H1 (cell line): ENCODE data around the gene ADORA1. TPM values are rescaled to one million over a fixed set of nuclear protein-coding genes. Genes with fewer than 3 reads are reported as not detected.
A peak's percentile ranks its signal among the peaks of the same experiment; 100 is the strongest.

Experiments
- CTCF ChIA-PET: fragments of 300-600 bp; sonication (Branson Sonifier 250); formaldehyde crosslinking; loops from one replicate; lab custom pipeline; 2021; ENCODE audit not compliant: partially characterized antibody; lab: Charles Lee
- POLR2A ChIA-PET: fragments of 300-600 bp; sonication (Branson Sonifier 250); formaldehyde crosslinking; loops from one replicate; lab custom pipeline; 2021; ENCODE audit warnings: inconsistent platforms; ENCODE audit not compliant: partially characterized antibody; lab: Charles Lee
- DNase-seq, 2 experiments: peaks; one replicate each; pipeline versions ENCODE4 v3.0.0 to v3.0.0-alpha.2; 2010 to 2022; ENCODE audit warnings: low spot score in 2 of 2, low read depth in 1 of 2, mixed read lengths in 1 of 2
- FAIRE-seq: peaks from 2 replicates; lab custom pipeline; 2011; peaks lifted over from hg19 to GRCh38; lab: Jason Lieb, UNC
- H2AFZ ChIP-seq: 2 replicates; pipeline ENCODE4 v1.8.1; 2012; ENCODE audit warnings: low read length, inconsistent platforms
- H2AK5ac ChIP-seq: 2 replicates; pipeline ENCODE4 v1.6.1; 2013; ENCODE audit warnings: low read depth, low read length
- H2BK120ac ChIP-seq: replicated peaks from 2 replicates; pipeline ENCODE3; 2013; ENCODE audit warnings: low read depth, low read length, inconsistent platforms
- H2BK12ac ChIP-seq: 2 replicates; pipeline ENCODE4 v1.6.1; 2013; ENCODE audit warnings: low read depth, low read length
- H2BK15ac ChIP-seq: 2 replicates; pipeline ENCODE4 v1.6.1; 2013; ENCODE audit warnings: low read length
- H2BK20ac ChIP-seq: 2 replicates; pipeline ENCODE4 v1.6.1; 2013; ENCODE audit warnings: low read length
- H2BK5ac ChIP-seq: 2 replicates; pipeline ENCODE4 v1.6.1; 2013; ENCODE audit warnings: low read depth, low read length
- H3K14ac ChIP-seq: 2 replicates; pipeline ENCODE4 v1.6.1; 2013; ENCODE audit warnings: inconsistent platforms; ENCODE audit not compliant: insufficient read length
- H3K18ac ChIP-seq: 2 replicates; pipeline ENCODE4 v1.6.1; 2013; ENCODE audit warnings: low read length; ENCODE audit errors: extremely low read depth
- H3K23ac ChIP-seq: 2 replicates; pipeline ENCODE4 v1.6.1; 2013; ENCODE audit warnings: inconsistent platforms; ENCODE audit not compliant: insufficient read length
- H3K23me2 ChIP-seq: 2 replicates; pipeline ENCODE4 v1.6.1; 2013; ENCODE audit warnings: low read depth, low read length
- H3K27ac ChIP-seq: 2 replicates; pipeline ENCODE4 v1.6.1; 2011; ENCODE audit warnings: low read depth, low read length, inconsistent platforms
- H3K27me3 ChIP-seq, 4 experiments: replicated peaks in 1 of 4; 1 replicate in 1 of 4; 2 replicates in 3 of 4; pipeline versions ENCODE4 v1.6.1 to v1.8.1; 2011 to 2013; ENCODE audit warnings: low read length in 3 of 4, mild to moderate bottlenecking in 3 of 4, inconsistent platforms in 2 of 4, mixed read lengths in 2 of 4, moderate library complexity in 1 of 4; ENCODE audit not compliant: control insufficient read depth in 3 of 4, insufficient read depth in 3 of 4; ENCODE audit errors: extremely low read depth in 1 of 4
- H3K36me3 ChIP-seq, 4 experiments: 2 replicates each; pipeline versions ENCODE4 v1.6.1 to v1.8.1; 2011 to 2013; ENCODE audit warnings: mild to moderate bottlenecking in 4 of 4, low read length in 3 of 4, moderate library complexity in 2 of 4, control low read depth in 1 of 4, inconsistent platforms in 1 of 4; ENCODE audit not compliant: insufficient read depth in 4 of 4, control insufficient read depth in 2 of 4
- H3K4ac ChIP-seq: replicated peaks from 2 replicates; pipeline ENCODE3; 2013; ENCODE audit warnings: low read length, low read depth, mixed read lengths, inconsistent platforms; ENCODE audit not compliant: insufficient read length
- H3K4me1 ChIP-seq, 4 experiments: replicated peaks in 1 of 4; 1 replicate in 1 of 4; 2 replicates in 3 of 4; pipeline versions ENCODE4 v1.6.1 to v1.8.1; 2011 to 2013; ENCODE audit warnings: low read length in 3 of 4, inconsistent platforms in 2 of 4, mixed read lengths in 1 of 4; ENCODE audit not compliant: insufficient read depth in 4 of 4, control insufficient read depth in 3 of 4
- H3K4me2 ChIP-seq, 2 experiments: 2 replicates each; pipeline versions ENCODE4 v1.6.1 to v1.8.1; 2011 to 2013; ENCODE audit warnings: low read depth in 2 of 2, low read length in 2 of 2, control low read depth in 1 of 2, inconsistent platforms in 1 of 2, mild to moderate bottlenecking in 1 of 2; ENCODE audit not compliant: insufficient read depth in 1 of 2
- H3K4me3 ChIP-seq, 4 experiments: fragments of 200-600, 300-600 bp in 1 of 4; sonication (generic), shearing (Covaris generic), sonication (Bioruptor Twin) in 1 of 4; 2 replicates each; pipeline versions ENCODE4 v1.5.1 to v1.8.1; 2011 to 2016; ENCODE audit warnings: low read length in 4 of 4, low read depth in 3 of 4, control low read depth in 2 of 4, inconsistent platforms in 2 of 4, mild to moderate bottlenecking in 2 of 4, mixed read lengths in 1 of 4, moderate library complexity in 1 of 4; ENCODE audit not compliant: insufficient read depth in 2 of 4; ENCODE audit errors: extremely low read depth in 1 of 4
- H3K56ac ChIP-seq: replicated peaks from 2 replicates; pipeline ENCODE3; 2013; ENCODE audit warnings: low read depth, mild to moderate bottlenecking, mixed read lengths, low read length, inconsistent platforms; ENCODE audit not compliant: insufficient read length
- H3K79me1 ChIP-seq: 2 replicates; pipeline ENCODE4 v1.6.1; 2013; ENCODE audit warnings: low read depth, low read length, control low read depth
- H3K79me2 ChIP-seq, 2 experiments: 2 replicates each; pipeline versions ENCODE4 v1.6.1 to v1.8.1; 2012 to 2013; ENCODE audit warnings: low read length in 2 of 2, mild to moderate bottlenecking in 2 of 2, inconsistent platforms in 1 of 2; ENCODE audit not compliant: insufficient read depth in 2 of 2, control insufficient read depth in 1 of 2
- H3K9ac ChIP-seq, 4 experiments: replicated peaks in 1 of 4; 1 replicate in 1 of 4; 2 replicates in 3 of 4; pipeline versions ENCODE4 v1.6.1 to v1.8.1; 2011 to 2013; ENCODE audit warnings: low read depth in 3 of 4, low read length in 3 of 4, control low read depth in 2 of 4, mild to moderate bottlenecking in 2 of 4, moderate library complexity in 2 of 4, inconsistent platforms in 1 of 4; ENCODE audit errors: extremely low read depth in 1 of 4
- H3K9me3 ChIP-seq, 2 experiments: 2 replicates each; pipeline versions ENCODE4 v1.6.1 to v1.8.1; 2012 to 2013; ENCODE audit warnings: mild to moderate bottlenecking in 2 of 2, moderate library complexity in 2 of 2, control low read depth in 1 of 2, inconsistent platforms in 1 of 2, low read depth in 1 of 2, low read length in 1 of 2, mixed read lengths in 1 of 2; ENCODE audit not compliant: insufficient read depth in 2 of 2
- H4K20me1 ChIP-seq, 2 experiments: replicated peaks in 1 of 2; 2 replicates each; pipeline versions ENCODE3 to v1.8.1; 2011 to 2013; ENCODE audit warnings: inconsistent platforms in 2 of 2, low read length in 2 of 2, mild to moderate bottlenecking in 1 of 2; ENCODE audit not compliant: insufficient read depth in 2 of 2, control insufficient read depth in 1 of 2
- H4K5ac ChIP-seq: 2 replicates; pipeline ENCODE4 v1.6.1; 2013; ENCODE audit warnings: low read length, low read depth, mixed read lengths, inconsistent platforms; ENCODE audit not compliant: insufficient read length
- H4K8ac ChIP-seq: 2 replicates; pipeline ENCODE4 v1.8.0; 2013; ENCODE audit warnings: mild to moderate bottlenecking, moderate library complexity, low read length, inconsistent platforms; ENCODE audit not compliant: insufficient read depth; ENCODE audit errors: extremely low read depth
- H4K91ac ChIP-seq: replicated peaks from 2 replicates; pipeline ENCODE3; 2013; ENCODE audit warnings: low read length, mixed read lengths, inconsistent platforms; ENCODE audit not compliant: insufficient read length
- SP4 ChIP-seq: IDR thresholded peaks from 2 replicates; pipeline ENCODE4 v1.6.1; 2012; ENCODE audit warnings: low read length, inconsistent platforms
- TEAD4 ChIP-seq: IDR thresholded peaks from 2 replicates; pipeline ENCODE4 v1.6.1; 2012; ENCODE audit warnings: low read depth, low read length, inconsistent platforms, mixed read lengths
- WGBS, 2 experiments: shearing (Covaris generic) in 1 of 2; methylation state at CpG; one replicate each; pipeline versions ENCODE4 v1.1.6 to v1.1.7; 2013 to 2015; ENCODE audit warnings: low lambda C conversion rate in 2 of 2, mixed read lengths in 2 of 2, inconsistent platforms in 1 of 2, low coverage in 1 of 2, missing lambda C conversion rate in 1 of 2; ENCODE audit not compliant: insufficient replicate concordance in 2 of 2, insufficient coverage in 1 of 2, insufficient read length in 1 of 2; ENCODE audit errors: extremely low coverage in 1 of 2, missing lambda C conversion rate in 1 of 2; 5-methylcytosine and 5-hydroxymethylcytosine counted together
- polyA plus RNA-seq, 7 experiments: library from polyadenylated mRNA; depleted of rRNA in 3 of 7; stranded (reverse) in 5 of 7; unstranded in 2 of 7; fragments of >200 nt in 5 of 7; fragments of 200-250 nt in 2 of 7; gene quantifications; 1 replicate in 5 of 7; 2 replicates in 1 of 7; 4 replicates in 1 of 7; pipeline versions ENCODE4 v1.2.1 to v1.2.3, GENCODE V29; 2011 to 2013; ENCODE audit warnings: missing spikeins in 2 of 7, mixed read lengths in 2 of 7
- total RNA-seq: library from RNA; stranded (reverse); fragmentation: NEBNext Ultra II Directional; extraction: Animal tissue kit (Norgen Biotek cat#: 25700); gene quantifications from 2 replicates; pipeline ENCODE4 v1.2.1, GENCODE V29; 2021
- TF ChIP-seq, protein P1 (sequence below): IDR thresholded peaks from 2 replicates; pipeline ENCODE4 v1.6.1; 2011; ENCODE audit warnings: low read depth, mild to moderate bottlenecking, low read length; ENCODE audit not compliant: insufficient read depth
- TF ChIP-seq, protein P2 (sequence below): IDR thresholded peaks from 2 replicates; pipeline ENCODE4 v1.6.1; 2011; ENCODE audit warnings: low read length, improper control_type of control experiment
- TF ChIP-seq, protein P3 (sequence below): IDR thresholded peaks from 2 replicates; pipeline ENCODE4 v1.6.1; 2012; ENCODE audit warnings: inconsistent platforms

The ADORA1 gene
- total and polyA plus RNA-seq, 2 of the 8 experiments (the other 6 are each of a cell fraction or from before 2014, with no cell fraction given) = 3.3 to 6.7 TPM

DNA sequence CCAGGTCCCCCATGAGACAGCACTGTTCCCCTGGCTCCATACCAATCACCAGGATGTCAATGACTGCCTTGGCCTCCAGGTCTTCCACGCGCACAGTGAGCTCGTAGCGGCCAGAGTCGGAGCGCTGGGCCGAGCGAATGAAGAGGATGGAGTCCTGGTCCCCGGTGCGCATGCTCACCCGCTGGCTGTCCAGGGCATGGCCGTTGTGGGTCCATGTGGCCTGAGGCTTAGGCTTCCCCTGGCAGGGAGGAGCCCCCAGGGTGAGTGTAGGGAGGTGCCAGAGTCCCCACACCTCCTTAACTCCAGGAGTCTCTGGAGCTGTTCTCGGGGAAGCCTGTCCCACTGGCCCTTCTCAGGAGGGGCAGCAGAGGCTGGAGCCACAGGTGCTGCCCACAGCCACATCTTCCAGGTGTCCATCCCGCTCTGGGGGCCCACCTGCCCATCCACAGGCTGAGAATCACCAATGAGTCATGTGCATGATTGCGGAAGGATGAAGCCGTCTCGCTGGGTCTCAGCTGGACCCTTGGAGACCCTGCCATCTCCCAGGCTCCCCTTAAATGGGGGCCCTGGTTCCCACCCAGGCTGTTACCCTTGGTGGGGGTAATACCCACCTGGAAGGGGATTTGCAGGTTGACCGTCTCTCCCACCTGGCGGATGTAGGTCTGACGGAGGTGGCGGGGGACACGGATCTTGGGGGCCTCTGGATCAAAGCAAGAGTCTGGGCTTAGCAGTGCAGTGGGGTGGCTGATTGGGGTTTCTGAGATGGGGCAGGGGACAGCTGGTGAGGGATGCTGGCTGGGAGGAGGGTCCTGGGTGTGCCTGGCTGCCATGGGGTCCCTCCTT is 44.0 kb downstream of the ADORA1 start:
- H4K8ac ChIP-seq = peak overlapping the region; percentile 20; the same call in 1 of the 2 replicates
- 88% methylated on average over 15 of the region's 22 CpGs; no CpG with 5 or more reads in 1 of the 2 experiments for WGBS, 2 experiments
- H3K23ac ChIP-seq = no peak overlapping the region
- H4K5ac ChIP-seq = no peak overlapping the region
- H3K4ac ChIP-seq = no peak overlapping the region
- FAIRE-seq = no peak
- no peak overlapping the region for H2BK20ac ChIP-seq
- H3K14ac ChIP-seq = no peak overlapping the region
- CTCF ChIA-PET = interaction anchor here (0.7 to 16.8 kb wide), 38 partner anchors 8 to 806 kb away, joined by 3 to 511 read pairs (median 8); partner anchors contain the start of genes ADORA1, CHI3L1 and MYOG
- H4K91ac ChIP-seq = no peak overlapping the region
- no peak for DNase-seq
- H2BK15ac ChIP-seq = no peak overlapping the region
- no peak overlapping the region for H2AK5ac ChIP-seq
- no peaks in the 10 kb centered on the region for H3K27me3 ChIP-seq
- H3K27ac ChIP-seq = no peak overlapping the region
- H2BK120ac ChIP-seq = no peak overlapping the region
- TF ChIP-seq TEAD4 (no peak), SP4 (no peak)
- TF ChIP-seq, protein P1, sequence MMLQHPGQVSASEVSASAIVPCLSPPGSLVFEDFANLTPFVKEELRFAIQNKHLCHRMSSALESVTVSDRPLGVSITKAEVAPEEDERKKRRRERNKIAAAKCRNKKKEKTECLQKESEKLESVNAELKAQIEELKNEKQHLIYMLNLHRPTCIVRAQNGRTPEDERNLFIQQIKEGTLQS = no peak
- TF ChIP-seq, protein P2, sequence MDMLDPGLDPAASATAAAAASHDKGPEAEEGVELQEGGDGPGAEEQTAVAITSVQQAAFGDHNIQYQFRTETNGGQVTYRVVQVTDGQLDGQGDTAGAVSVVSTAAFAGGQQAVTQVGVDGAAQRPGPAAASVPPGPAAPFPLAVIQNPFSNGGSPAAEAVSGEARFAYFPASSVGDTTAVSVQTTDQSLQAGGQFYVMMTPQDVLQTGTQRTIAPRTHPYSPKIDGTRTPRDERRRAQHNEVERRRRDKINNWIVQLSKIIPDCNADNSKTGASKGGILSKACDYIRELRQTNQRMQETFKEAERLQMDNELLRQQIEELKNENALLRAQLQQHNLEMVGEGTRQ = no peak
- TF ChIP-seq, protein P3, sequence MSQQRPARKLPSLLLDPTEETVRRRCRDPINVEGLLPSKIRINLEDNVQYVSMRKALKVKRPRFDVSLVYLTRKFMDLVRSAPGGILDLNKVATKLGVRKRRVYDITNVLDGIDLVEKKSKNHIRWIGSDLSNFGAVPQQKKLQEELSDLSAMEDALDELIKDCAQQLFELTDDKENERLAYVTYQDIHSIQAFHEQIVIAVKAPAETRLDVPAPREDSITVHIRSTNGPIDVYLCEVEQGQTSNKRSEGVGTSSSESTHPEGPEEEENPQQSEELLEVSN = no peak
- TF ChIP-seq, all 59 proteins: peak for 0
- Histone ChIP-seq H3K79me2 (no peaks in the 10 kb centered on the region), H2BK5ac (no peak overlapping the region), H2AFZ (no peak overlapping the region), H3K23me2 (no peaks in the 10 kb centered on the region), H3K9ac (no peak overlapping the region), H3K4me2 (no peak overlapping the region), H2BK12ac (no peak overlapping the region), H4K20me1 (no peaks in the 10 kb centered on the region), H3K18ac (no peak overlapping the region), H3K56ac (no peak overlapping the region), H3K79me1 (no peaks in the 10 kb centered on the region), H3K36me3 (no peaks in the 10 kb centered on the region), H3K4me1 (peaks cover 0 to 7% (median 0%) of the 10 kb centered on the region in 4 experiments; a peak in 3 of 7 replicates), H3K9me3 (no peaks in the 10 kb centered on the region), H3K4me3 (no peak overlapping the region)
- POLR2A ChIA-PET = interaction anchor here (0.9 kb wide), 1 partner anchor 38 kb away, joined by 4 read pairs; no protein-coding TSS in a partner anchor
